ENCODE measurements around the gene KCND3. TPM values are rescaled to one million over a fixed set of nuclear protein-coding genes. Genes with fewer than 3 reads are reported as not detected.

KCND3 gene
- polyA plus RNA-seq, 1 donor: 2.1 TPM

Other genes with a start within 250 kb of the KCND3 start
- 11.3 TPM for gene DDX20, start 233.8 kb downstream of the KCND3 start, polyA plus RNA-seq (ENCODE audit: insufficient read length)

All from hindlimb muscle (tissue), 1 donor.